Activated naive CD8-positive, alpha-beta T cell (primary cell): Measurements from ENCODE around the gene OTUD5.

Experiments
- H3K27ac Mint-ChIP-seq: one replicate; pipeline ENCODE4 v1.8.0; 2021; ENCODE audit warnings: mixed read lengths
- H3K27me3 Mint-ChIP-seq: one replicate; pipeline ENCODE4 v1.8.0; 2021; ENCODE audit warnings: mixed read lengths
- H3K36me3 Mint-ChIP-seq: one replicate; pipeline ENCODE4 v1.8.0; 2021; ENCODE audit warnings: mixed read lengths
- H3K4me1 Mint-ChIP-seq: one replicate; pipeline ENCODE4 v1.8.0; 2021; ENCODE audit warnings: low read depth, mixed read lengths
- H3K4me3 Mint-ChIP-seq: one replicate; pipeline ENCODE4 v1.8.0; 2021; ENCODE audit warnings: mild to moderate bottlenecking, mixed read lengths
- H3K9me3 Mint-ChIP-seq: one replicate; pipeline ENCODE4 v1.8.0; 2021; ENCODE audit warnings: low read depth, mixed read lengths

The OTUD5 gene

DNA sequence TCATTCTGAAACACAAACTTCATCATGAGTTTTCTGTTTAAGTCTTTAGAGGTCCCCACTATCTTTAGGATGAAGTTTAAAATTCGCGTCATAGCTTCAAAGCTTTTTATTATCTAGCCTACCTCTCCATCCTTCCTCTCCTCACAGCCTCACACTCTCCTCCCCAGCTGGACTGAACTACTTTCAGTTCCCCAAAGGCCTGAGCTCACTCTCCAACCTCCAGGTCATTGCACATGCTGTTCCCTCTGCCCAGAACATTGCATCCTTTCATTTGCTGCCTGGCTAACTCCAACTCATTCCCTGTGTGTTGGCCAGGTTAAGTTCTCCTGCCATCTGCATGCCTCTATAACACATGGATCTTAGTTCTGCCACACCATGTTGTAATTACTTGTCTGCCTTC lies 2.9 kb upstream of the OTUD5 start:
- Mint-ChIP-seq H3K4me1 (peaks cover 25% of the 10 kb centered on the region), H3K9me3 (no peaks in the 10 kb centered on the region), H3K4me3 (peak overlapping the region; percentile 70), H3K27ac (peak overlapping the region; percentile 87), H3K36me3 (no peaks in the 10 kb centered on the region), H3K27me3 (no peaks in the 10 kb centered on the region)

DNA sequence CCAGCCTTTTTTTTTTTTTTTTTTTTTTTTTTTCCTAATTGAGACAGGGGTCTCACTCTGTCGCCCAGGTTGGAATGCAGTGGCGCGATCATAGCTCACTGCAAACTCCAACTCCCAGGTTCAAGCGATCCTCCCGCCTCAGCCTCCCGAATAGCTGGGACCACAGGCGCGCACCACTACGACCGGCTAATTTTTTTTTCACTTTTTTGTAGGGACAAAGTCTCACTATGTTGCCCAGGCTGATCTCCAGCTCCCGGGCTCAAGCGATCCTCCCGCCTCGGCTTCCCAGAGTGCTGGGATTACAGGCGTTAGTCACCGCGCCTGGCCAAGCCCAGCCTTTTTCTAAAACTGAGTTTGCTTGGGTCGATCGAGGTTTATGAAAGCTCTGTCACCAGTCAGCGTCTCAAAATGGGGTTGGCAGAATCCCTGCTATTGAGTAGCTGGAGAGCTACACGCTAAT lies 1.3 kb upstream of the OTUD5 start:
- Mint-ChIP-seq H3K36me3 (no peaks in the 10 kb centered on the region), H3K4me3 (peak overlapping the region; percentile 98), H3K9me3 (no peaks in the 10 kb centered on the region), H3K27ac (peak overlapping the region; percentile 100), H3K27me3 (no peaks in the 10 kb centered on the region), H3K4me1 (peaks cover 38% of the 10 kb centered on the region)

DNA sequence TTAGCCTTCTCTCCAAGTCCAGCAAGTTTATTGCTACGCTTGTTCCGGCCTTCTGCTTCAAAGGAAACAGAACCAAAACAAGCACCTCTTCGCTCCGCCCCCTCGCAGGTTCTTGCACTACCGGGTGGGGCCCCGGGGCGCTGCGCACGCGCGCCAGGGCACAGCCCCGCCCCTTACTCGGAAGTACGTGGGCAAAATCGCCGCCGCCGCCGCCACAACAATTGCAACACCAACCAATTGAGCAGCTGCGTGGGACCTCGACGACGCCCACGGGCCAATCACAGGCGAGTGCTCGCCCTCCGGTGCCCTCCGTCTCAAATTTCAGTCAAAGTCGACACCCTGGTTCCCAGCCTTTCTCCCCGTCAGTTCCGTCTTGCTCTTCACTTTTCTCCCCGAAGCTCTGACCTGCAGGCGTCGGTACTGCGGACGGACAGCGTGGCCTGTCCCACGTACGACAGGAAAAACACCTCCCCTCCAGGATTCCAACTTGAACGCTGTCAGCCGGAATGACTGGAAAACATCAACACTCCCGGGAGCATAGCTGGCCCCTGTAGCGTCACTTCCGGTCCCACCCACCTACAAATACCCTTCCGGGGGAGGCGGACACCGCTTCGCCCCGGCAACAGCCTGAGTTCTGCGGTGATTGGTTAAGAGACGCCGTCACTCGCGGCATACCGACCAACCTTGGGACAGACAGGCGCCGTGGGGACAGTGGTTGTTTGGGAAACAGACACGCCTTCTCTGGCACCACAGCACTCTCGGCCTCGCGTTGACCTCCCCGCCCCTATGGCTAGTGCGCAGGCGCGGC lies 624 bp upstream of the OTUD5 start:
- H3K4me1 Mint-ChIP-seq, result peaks cover 44% of the 10 kb centered on the region
- H3K36me3 Mint-ChIP-seq, result no peaks in the 10 kb centered on the region
- peak overlapping the region; percentile 100 for H3K27ac Mint-ChIP-seq
- H3K4me3 Mint-ChIP-seq, result peak overlapping the region; percentile 98
- H3K27me3 Mint-ChIP-seq, result no peaks in the 10 kb centered on the region
- no peaks in the 10 kb centered on the region for H3K9me3 Mint-ChIP-seq

DNA sequence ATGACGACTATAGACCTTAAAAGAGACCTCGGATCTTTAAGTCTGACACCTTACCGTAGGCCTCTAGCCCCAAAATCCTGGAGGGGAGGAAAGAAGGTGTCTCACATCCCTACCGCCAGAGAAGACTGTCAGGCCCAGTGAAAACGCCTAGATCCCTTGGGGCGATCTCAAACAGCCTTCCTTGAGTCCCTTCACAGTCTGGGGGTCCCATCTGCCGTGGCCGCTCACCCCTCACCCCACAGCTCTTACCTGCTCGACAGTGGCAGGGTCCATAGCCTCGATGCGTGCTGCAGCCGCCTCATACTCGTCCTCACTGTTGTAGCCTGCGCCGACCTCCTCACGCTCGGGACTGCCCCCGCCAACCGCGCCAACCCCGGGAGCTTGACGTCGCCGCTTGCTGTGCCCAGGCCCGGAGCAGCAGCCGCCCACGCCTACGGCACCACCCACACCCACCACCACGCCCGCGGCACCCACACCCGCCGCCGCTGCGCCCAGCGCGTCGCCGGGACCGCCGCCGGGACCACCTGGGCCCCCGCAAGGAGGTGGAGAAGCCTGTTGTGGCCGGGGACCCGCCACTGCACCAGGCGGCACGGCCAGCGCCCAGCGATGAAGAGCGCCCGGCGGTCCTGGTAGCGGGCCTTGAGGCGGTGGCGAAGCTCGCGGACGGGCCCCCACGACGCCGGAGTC lies 536 bp downstream of the OTUD5 start:
- Mint-ChIP-seq H3K27me3 (no peaks in the 10 kb centered on the region), H3K36me3 (no peaks in the 10 kb centered on the region), H3K4me3 (peak overlapping the region; percentile 87), H3K4me1 (peaks cover 55% of the 10 kb centered on the region), H3K9me3 (no peaks in the 10 kb centered on the region), H3K27ac (peak overlapping the region; percentile 86)

DNA sequence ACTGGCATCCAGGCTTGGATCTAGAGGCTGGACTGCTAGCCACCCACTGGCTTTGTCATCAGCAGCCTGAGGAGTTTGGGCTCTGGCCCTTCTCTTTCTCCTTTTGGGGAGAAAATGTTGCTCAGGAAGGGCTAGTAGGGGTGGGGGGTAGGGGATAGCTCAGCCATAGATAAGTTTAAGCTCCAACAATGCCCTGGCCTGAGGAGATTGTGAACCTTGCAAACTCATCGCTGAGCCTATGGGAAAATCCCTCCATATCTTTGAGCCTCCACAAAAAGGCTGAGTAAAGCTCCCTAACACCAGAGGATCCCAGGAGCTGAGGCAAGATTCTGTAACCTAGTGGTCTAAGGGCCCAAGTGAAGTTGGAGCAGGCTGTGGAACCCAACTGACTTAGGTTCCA lies 8.8 kb downstream of the OTUD5 start:
- Mint-ChIP-seq H3K9me3 (no peaks in the 10 kb centered on the region), H3K27me3 (no peaks in the 10 kb centered on the region), H3K4me3 (no peak overlapping the region), H3K36me3 (no peaks in the 10 kb centered on the region), H3K27ac (no peak overlapping the region), H3K4me1 (peaks cover 43% of the 10 kb centered on the region)

DNA sequence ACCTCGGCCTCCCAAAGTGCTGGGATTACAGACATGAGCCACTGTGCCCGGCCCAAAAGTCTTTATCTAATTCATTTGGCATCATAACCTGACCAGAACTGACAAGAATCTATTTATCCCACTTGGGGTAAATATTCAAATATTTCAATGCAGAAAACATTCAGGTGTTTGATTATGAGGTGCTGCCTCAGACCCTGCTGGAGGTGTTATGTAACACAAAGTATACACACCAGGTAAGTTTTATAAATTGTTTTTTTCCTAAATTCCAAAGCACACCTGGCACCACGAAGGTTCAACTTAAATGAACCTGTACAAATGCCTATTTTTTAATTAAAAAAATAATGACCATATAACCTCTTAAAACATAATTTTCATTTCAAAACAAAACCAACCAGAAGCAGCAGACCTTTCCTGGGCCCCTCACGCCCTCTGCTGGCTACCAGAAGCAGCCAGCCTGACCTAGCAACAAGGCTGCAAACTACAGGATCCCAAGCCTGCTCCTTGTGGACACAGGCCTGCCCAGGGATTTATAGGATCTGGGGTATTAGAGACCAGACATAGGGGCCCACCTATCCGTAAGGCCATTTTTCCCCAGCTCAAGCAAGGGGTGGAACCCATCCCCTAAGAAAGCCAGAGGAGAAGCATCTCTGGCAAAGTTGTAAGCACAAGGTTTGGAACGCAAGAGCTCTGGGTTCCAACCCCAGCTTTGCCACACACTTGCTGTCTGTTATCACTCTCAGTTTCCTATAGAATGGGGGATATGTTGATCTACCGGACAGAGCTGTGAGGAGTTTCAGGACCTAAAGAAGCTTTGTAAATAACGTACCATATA lies 11.7 kb downstream of the OTUD5 start:
- H3K27me3 Mint-ChIP-seq, result no peaks in the 10 kb centered on the region
- peak overlapping the region; percentile 58 for H3K27ac Mint-ChIP-seq
- no peak overlapping the region for H3K4me3 Mint-ChIP-seq
- no peaks in the 10 kb centered on the region for H3K9me3 Mint-ChIP-seq
- H3K4me1 Mint-ChIP-seq, result peaks cover 49% of the 10 kb centered on the region
- H3K36me3 Mint-ChIP-seq, result peaks cover 7% of the 10 kb centered on the region

DNA sequence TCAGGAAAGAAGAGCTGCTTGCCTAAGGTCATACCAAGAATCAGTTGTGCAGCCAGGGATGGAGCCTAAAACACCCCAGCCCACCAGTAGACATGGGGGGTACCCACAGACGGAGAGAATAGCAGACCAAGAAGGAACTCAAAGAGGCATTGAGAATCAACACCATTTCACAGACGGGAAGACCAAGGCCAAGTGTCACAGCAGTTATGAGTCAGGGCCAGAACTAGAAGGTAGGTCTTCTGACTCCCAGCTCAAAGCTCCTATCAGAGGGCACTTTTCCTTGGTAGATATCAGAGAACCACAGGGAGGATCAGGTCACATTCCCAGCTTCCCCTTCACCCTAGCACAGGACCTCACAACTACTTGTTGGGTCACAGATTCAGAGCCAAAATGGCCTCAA lies 14.5 kb downstream of the OTUD5 start:
- Mint-ChIP-seq H3K27me3 (no peaks in the 10 kb centered on the region), H3K4me1 (peaks cover 72% of the 10 kb centered on the region), H3K4me3 (peak overlapping the region; percentile 59), H3K9me3 (no peaks in the 10 kb centered on the region), H3K27ac (peak overlapping the region; percentile 93), H3K36me3 (peaks cover 7% of the 10 kb centered on the region)

DNA sequence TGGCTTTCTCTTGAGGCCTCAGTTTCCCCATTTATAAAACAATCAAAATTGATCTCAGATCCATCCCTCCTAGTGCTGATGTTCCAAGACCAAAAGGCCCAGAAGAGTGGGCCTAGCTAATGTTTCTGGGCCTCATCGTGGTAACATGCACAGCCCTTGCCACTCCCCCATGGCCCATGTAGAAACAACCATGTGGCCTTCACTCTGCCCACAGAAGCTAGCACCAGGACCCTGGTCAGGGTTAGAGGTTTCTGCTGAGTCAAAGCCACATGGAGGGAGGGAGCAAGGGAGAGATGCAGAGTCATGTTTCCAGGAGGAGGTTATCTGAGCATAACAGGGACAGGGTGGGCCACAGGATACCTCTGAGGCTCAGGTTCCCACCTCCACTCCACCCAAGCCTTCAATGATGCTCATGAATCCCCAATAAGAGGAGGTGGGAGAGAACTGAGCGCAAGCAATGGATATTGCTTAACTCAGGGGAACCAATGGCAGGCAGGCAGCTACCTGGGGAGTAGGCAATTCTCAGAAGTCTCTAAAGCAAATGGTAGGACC lies 16.9 kb downstream of the OTUD5 start:
- Mint-ChIP-seq H3K27me3 (no peaks in the 10 kb centered on the region), H3K4me1 (peaks cover 80% of the 10 kb centered on the region), H3K4me3 (peak overlapping the region; percentile 87), H3K36me3 (peaks cover 7% of the 10 kb centered on the region), H3K9me3 (no peaks in the 10 kb centered on the region), H3K27ac (peak overlapping the region; percentile 98)

DNA sequence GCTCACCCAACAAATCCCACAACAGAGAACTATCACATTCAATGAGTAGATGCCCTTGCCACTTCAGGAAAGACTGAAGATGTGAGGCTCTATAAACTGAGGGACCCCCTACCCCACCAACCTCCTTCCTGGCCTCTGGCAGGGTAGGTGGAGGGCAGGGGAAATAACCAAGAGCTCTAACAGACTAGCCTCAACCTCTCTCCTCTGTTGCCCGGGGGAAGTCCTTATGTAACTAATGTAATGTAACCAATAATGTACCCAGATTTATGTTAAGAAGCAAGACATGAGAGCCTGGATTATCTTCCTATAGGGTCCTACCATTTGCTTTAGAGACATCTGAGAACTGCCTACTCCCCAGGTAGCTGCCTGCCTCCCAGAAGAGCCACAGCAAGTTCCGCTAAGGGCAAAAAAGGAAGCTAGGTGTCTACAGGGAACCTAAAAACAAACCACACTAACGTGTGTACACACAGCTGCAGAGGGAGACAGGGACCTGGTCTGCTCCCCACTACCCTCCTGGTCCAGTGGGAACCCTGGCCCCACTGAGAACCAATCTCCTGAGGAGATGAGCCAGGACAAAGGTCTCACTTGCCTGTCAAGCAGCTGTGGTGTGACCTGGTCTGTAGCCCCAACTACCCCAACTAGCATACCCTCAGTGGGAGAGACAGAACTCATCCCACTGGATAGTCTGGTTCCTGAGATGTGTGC lies 17.7 kb downstream of the OTUD5 start:
- peaks cover 88% of the 10 kb centered on the region for H3K4me1 Mint-ChIP-seq
- H3K9me3 Mint-ChIP-seq, result no peaks in the 10 kb centered on the region
- peak overlapping the region; percentile 87 for H3K4me3 Mint-ChIP-seq
- H3K27me3 Mint-ChIP-seq, result no peaks in the 10 kb centered on the region
- peaks cover 10% of the 10 kb centered on the region for H3K36me3 Mint-ChIP-seq
- peak overlapping the region; percentile 98 for H3K27ac Mint-ChIP-seq

DNA sequence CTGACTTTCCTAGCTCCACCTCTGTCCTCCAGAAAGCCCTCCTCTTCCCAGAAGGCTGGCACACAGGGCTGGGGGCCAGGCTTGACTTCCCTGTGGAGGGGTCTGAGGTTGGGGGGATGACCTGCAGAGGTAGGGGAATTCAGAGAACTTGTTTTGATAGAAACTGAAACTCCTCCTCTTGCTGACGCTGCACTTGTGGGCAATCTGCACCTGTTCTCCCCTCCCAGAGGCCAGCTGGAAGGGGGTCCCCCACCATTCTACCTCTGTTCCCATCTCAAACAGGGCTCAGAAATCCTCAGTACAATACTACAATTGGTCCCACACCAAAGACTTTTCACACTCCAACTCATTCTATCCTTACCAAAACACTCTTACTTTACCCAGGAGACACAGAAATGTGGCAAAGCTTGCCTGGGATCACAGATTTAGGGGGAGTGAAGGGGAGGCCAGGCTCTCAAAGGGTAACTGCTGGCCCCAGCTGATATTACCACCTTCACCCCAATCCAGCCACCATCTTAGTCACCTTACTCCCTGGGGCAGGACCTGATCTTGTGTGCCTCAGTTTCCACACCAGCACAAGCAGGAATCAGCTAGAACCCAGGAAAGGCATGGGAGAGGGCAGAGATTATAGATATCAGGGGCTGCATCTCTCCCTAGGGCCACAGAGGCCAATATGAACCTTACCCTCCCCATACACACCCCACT lies 18.5 kb downstream of the OTUD5 start:
- Mint-ChIP-seq H3K27ac (peak overlapping the region; percentile 98), H3K27me3 (no peaks in the 10 kb centered on the region), H3K4me1 (peaks cover 89% of the 10 kb centered on the region), H3K9me3 (no peaks in the 10 kb centered on the region), H3K36me3 (peaks cover 14% of the 10 kb centered on the region), H3K4me3 (peak overlapping the region; percentile 87)

DNA sequence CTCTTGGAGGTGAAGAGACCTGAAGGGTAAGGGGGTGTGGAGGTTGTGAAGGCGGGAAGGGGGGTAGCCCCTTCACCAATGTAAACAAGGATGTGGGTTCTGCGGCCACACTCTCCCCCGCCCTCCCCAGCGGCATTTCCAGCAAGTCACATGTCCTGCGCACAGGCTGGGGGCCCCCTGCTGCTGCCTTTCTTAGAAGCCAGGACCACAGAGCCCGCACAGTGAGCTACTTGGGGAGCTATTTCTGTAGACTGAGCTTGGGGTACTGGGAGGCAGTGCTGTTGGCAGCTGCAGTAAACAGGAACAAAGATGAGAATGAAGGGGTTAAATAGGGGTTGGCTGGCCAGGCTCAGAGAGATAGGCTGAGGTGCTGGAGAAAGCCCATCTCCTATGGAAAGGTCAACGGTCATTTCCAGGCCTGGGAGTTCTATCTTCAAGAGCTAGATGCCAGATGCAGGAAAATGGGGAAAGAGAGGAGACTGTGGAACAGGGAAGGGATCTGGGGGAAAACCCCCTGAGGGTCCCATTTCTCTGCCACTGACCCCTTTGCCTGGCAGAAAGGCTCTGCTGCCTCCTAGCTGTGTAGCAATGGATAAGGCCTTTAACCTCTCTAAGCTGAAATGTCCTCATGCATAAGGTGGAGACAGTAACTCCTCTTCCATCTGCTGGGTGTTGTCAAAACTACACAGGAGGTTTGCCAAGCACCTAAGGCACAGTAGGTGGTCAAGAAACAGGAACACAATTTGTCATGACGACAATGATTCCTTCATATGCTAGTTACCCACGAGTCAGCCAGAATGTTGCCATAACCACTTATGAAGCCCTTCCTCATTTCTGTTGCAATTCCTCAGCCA lies 20.1 kb downstream of the OTUD5 start:
- H3K4me3 Mint-ChIP-seq, result peak overlapping the region; percentile 87
- peak overlapping the region; percentile 98 for H3K27ac Mint-ChIP-seq
- H3K9me3 Mint-ChIP-seq, result no peaks in the 10 kb centered on the region
- peaks cover 79% of the 10 kb centered on the region for H3K4me1 Mint-ChIP-seq
- H3K36me3 Mint-ChIP-seq, result peaks cover 15% of the 10 kb centered on the region
- no peaks in the 10 kb centered on the region for H3K27me3 Mint-ChIP-seq

DNA sequence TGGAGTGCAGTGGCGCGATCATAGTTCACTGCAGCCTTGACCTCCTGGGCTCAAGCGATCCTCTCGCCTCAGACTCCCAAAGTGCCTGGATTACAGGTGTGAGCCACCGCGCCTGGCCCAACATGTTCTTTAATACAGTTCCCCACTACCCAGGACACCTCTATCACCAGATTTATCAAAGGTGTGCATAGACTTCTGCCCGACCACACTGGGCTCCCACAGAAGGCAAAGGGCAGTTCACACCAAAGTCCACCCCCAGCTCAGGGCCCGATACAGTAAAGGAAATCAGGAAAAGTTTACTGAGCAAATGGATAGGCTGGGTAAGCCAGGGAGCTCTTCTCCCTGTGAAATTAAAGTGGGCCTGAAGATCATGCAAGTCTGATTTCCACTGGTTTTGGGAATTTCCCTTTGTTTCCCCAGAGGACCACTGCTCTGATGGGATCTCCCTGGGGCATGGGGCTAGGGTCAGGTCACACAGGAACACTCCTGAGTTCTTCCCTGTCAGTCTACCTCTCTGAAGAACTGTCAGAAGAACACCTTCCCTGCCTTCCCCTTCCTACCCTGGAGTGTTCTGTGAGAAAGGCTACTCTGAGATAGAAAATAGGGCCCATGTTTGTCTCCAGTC lies 20.9 kb downstream of the OTUD5 start:
- no peaks in the 10 kb centered on the region for H3K27me3 Mint-ChIP-seq
- H3K9me3 Mint-ChIP-seq, result no peaks in the 10 kb centered on the region
- peak overlapping the region; percentile 87 for H3K4me3 Mint-ChIP-seq
- H3K4me1 Mint-ChIP-seq, result peaks cover 72% of the 10 kb centered on the region
- H3K36me3 Mint-ChIP-seq, result peaks cover 13% of the 10 kb centered on the region
- peak overlapping the region; percentile 98 for H3K27ac Mint-ChIP-seq

DNA sequence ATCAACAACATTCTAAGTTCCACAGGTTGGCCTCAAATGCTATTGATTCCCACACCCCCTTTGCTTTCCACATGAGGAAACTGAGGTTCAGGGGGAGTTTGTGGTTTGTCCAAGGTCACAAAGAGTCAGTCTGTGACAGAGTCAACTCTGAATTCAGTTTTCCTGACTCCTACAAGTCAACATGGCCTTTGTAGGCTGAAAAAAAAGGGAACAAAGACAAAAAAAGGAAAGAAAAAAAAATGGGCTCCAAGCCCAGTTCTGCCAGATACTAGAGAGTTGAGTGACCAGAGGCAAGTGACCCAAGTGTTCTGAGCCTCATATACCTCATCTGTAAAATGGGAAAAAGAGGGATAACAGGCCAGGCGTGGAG lies 22.1 kb downstream of the OTUD5 start:
- Mint-ChIP-seq H3K4me1 (peaks cover 66% of the 10 kb centered on the region), H3K27ac (peak overlapping the region; percentile 98), H3K9me3 (no peaks in the 10 kb centered on the region), H3K36me3 (peaks cover 12% of the 10 kb centered on the region), H3K27me3 (no peaks in the 10 kb centered on the region), H3K4me3 (peak overlapping the region; percentile 58)
